ENCODE measurements around the gene C1orf167.

The C1orf167 gene

DNA sequence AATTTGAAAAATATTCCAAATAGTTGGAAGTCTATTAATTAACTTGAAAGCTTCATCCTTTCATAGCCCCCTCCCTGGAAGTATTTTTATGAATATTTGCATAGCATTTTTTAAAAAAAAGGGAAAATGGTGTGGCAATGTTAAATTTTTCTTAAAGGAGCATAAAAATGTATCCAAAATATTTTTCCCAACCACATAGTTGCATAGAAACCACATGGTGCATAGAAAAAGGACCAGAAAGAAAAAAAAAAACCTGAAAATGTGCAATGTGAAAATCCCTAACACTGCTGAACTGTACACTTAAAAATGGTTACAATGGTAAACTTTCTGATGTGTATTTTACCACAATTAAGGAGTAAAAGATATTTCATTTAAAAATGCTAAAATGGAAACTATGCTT, 8.0 kb downstream of the C1orf167 start:
- DNase-seq (ENCODE audit: insufficient read length, low spot score) (no peak), FAIRE-seq (no peak)
- no peak for TF ChIP-seq POLR2A (IDR thresholded peaks at IDR 0.05; ENCODE audit: low read depth, low read length)
- TF ChIP-seq SPI1 (IDR thresholded peaks at IDR 0.05; ENCODE audit: low read depth, low read length) = no peak
- TF ChIP-seq TAF1 (IDR thresholded peaks at IDR 0.05; ENCODE audit: low read depth, low read length) = no peak
- TF ChIP-seq POU2F2 (IDR thresholded peaks at IDR 0.05; ENCODE audit: low read depth, low read length) = no peak
- TF ChIP-seq POLR2AphosphoS5 (IDR thresholded peaks at IDR 0.05; ENCODE audit: low read depth, low read length) = no peak
- TF ChIP-seq PAX5 (IDR thresholded peaks at IDR 0.05; ENCODE audit: insufficient read depth, low read length, severe bottlenecking) = no peak

GRCh38 chr1:11771481-11772043, 9.6 kb downstream of the C1orf167 start:
- TF ChIP-seq POU2F2 (IDR thresholded peaks at IDR 0.05; ENCODE audit: low read depth, low read length) = no peak
- FAIRE-seq (peak; percentile 68), DNase-seq (ENCODE audit: insufficient read length, low spot score) (no peak)

DNA sequence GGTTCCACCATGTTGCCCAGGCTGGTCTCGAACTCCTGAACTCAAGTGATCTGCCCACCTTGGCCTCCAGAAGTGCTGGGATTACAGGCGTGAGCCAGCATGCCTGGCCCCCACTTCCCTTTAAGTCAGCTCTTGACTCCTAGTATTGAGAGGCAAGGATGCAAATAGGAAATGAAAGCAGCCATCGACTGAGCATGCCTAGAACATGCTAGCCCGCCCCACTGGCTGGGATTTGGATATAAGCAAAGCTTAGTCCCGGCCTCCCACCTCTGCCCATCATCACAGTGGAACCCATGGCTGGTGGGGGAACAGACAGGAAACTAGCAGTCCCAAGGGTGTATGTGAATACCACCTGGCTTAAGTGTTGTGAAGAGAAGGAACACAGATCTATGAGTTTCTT, 10.5 kb downstream of the C1orf167 start:
- no peak for TF ChIP-seq POU2F2 (IDR thresholded peaks at IDR 0.05; ENCODE audit: low read depth, low read length)
- TF ChIP-seq PAX5 (IDR thresholded peaks at IDR 0.05; ENCODE audit: insufficient read depth, low read length, severe bottlenecking) = no peak
- TF ChIP-seq POLR2AphosphoS5 (IDR thresholded peaks at IDR 0.05; ENCODE audit: low read depth, low read length) = no peak

GRCh38 chr1:11774753-11775152, 12.8 kb downstream of the C1orf167 start:
- DNase-seq (ENCODE audit: insufficient read length, low spot score) (no peak), FAIRE-seq (no peak)
- TF ChIP-seq POLR2A (IDR thresholded peaks at IDR 0.05; ENCODE audit: low read depth, low read length) (no peak), POU2F2 (IDR thresholded peaks at IDR 0.05; ENCODE audit: low read depth, low read length) (no peak), TAF1 (IDR thresholded peaks at IDR 0.05; ENCODE audit: low read depth, low read length) (no peak), SPI1 (IDR thresholded peaks at IDR 0.05; ENCODE audit: low read depth, low read length) (no peak), PAX5 (IDR thresholded peaks at IDR 0.05; ENCODE audit: insufficient read depth, low read length, severe bottlenecking) (no peak), POLR2AphosphoS5 (IDR thresholded peaks at IDR 0.05; ENCODE audit: low read depth, low read length) (no peak)

More for the DNA sequence above, 10.5 kb downstream of the C1orf167 start:
- DNase-seq (ENCODE audit: insufficient read length, low spot score) (no peak), FAIRE-seq (peak; percentile 74)

- TF ChIP-seq SPI1 (IDR thresholded peaks at IDR 0.05; ENCODE audit: low read depth, low read length) = no peak
- TF ChIP-seq POLR2AphosphoS5 (IDR thresholded peaks at IDR 0.05; ENCODE audit: low read depth, low read length) = no peak
- no peak for TF ChIP-seq TAF1 (IDR thresholded peaks at IDR 0.05; ENCODE audit: low read depth, low read length)
- TF ChIP-seq POLR2A (IDR thresholded peaks at IDR 0.05; ENCODE audit: low read depth, low read length) = no peak
- TF ChIP-seq PAX5 (IDR thresholded peaks at IDR 0.05; ENCODE audit: insufficient read depth, low read length, severe bottlenecking) = no peak
- TF ChIP-seq POU2F2 (IDR thresholded peaks at IDR 0.05; ENCODE audit: low read depth, low read length) = no peak
Observed at GRCh38 chr1:11777658-11778322, 15.8 kb downstream of the C1orf167 start.

DNA sequence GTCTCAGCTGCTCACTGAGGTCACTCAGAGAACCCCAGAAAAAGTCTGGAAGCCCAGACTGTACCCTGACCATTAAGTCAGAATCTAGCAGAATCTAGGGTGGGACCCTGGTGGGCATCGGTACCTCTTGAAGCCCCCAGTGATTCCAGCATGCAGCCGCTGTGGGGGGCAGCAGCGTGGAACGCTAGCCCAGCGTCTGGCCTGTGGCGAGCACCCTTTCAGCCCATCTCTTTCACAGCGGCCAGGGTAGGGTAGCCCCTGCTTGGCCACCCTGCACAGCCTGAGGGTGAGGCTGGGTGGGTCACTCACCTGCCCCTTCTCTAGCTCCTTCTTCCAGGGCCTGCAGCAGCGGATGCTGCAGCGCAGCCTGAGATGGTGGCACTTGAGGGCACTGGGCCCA, 16.3 kb downstream of the C1orf167 start:
- no peak for TF ChIP-seq POLR2AphosphoS5 (IDR thresholded peaks at IDR 0.05; ENCODE audit: low read depth, low read length)
- no peak for TF ChIP-seq SPI1 (IDR thresholded peaks at IDR 0.05; ENCODE audit: low read depth, low read length)
- no peak for TF ChIP-seq PAX5 (IDR thresholded peaks at IDR 0.05; ENCODE audit: insufficient read depth, low read length, severe bottlenecking)
- TF ChIP-seq POU2F2 (IDR thresholded peaks at IDR 0.05; ENCODE audit: low read depth, low read length) = no peak
- TF ChIP-seq POLR2A (IDR thresholded peaks at IDR 0.05; ENCODE audit: low read depth, low read length) = no peak
- TF ChIP-seq TAF1 (IDR thresholded peaks at IDR 0.05; ENCODE audit: low read depth, low read length) = no peak
- FAIRE-seq (no peak), DNase-seq (ENCODE audit: insufficient read length, low spot score) (no peak)

More at GRCh38 chr1:11777658-11778322, 15.8 kb downstream of the C1orf167 start:
- DNase-seq (ENCODE audit: insufficient read length, low spot score) (no peak), FAIRE-seq (no peak)

DNA sequence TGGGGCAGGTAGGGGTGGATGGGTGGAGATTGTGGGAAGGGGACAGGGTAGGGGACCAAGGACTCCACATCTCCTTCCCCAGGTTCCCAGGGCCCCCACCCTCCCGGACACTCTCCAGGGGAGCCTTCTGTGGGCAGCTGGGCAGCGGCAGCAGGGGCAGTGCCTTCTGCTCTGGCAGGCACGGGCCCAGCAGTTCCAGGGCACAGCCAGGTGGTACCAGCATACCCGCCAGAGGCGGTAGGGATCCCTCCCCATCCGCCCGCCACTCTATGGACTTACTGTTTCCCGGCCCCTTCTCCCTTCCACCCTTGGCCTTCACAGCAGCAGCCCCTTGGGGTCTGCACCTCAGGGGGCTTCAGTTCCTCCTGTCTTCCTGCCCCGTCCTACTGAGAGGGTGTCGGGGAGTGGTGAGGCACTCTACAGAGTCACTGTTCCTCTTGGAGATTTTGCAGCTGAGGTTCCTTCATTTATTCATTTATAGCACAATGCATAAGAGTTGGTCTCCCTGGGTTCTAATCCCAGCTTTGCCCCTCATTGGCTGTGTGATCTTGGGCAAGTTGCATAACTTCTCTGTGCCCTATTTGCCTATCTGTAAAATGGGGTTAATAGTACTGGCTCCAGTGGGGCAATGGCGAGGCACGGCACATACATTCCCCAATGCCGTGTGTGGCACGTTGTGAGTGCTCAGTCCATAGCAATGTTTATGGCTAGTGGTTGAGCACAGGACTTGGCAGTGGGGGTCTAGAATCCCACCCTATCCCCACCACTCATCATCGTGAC, 17.0 kb downstream of the C1orf167 start:
- DNase-seq (ENCODE audit: insufficient read length, low spot score) = no peak
- no peak for FAIRE-seq
- no peak for TF ChIP-seq POLR2A (IDR thresholded peaks at IDR 0.05; ENCODE audit: low read depth, low read length)
- no peak for TF ChIP-seq TAF1 (IDR thresholded peaks at IDR 0.05; ENCODE audit: low read depth, low read length)
- TF ChIP-seq POU2F2 (IDR thresholded peaks at IDR 0.05; ENCODE audit: low read depth, low read length) = no peak
- no peak for TF ChIP-seq PAX5 (IDR thresholded peaks at IDR 0.05; ENCODE audit: insufficient read depth, low read length, severe bottlenecking)
- no peak for TF ChIP-seq SPI1 (IDR thresholded peaks at IDR 0.05; ENCODE audit: low read depth, low read length)
- no peak for TF ChIP-seq POLR2AphosphoS5 (IDR thresholded peaks at IDR 0.05; ENCODE audit: low read depth, low read length)

DNA sequence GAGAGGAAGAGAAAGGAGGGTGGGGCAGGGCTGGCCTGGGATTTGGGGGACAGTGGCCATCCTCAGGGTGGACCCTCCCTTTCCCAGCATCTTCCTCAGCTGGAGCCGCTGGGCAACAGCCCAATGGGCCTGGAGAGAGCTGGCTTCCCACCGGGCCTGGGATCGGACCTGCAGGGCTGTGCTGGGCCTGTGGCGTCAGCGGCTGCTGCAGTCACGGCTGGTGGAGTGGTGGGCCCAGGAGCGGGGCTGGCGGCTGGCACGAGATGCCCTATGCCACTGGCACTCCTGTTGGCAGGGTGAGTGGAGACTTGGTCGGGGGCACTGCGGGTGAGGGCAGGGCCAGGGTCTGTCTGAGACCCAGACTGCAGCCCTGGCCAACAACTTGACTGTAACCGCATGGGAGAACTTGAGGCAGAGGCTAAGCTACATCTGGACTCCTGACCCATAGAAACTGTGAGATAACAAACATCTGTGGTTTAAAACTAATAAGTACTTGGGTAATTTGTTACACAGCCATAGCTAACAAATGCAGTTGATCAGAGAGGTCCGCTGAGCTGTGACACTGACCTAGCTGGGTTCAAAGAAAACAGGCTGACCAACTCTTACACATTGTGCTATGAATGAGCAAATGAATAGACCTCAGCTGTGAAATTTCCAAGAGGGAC, 17.9 kb downstream of the C1orf167 start:
- TF ChIP-seq SPI1 (IDR thresholded peaks at IDR 0.05; ENCODE audit: low read depth, low read length) (no peak), POU2F2 (IDR thresholded peaks at IDR 0.05; ENCODE audit: low read depth, low read length) (no peak), POLR2AphosphoS5 (IDR thresholded peaks at IDR 0.05; ENCODE audit: low read depth, low read length) (no peak), POLR2A (IDR thresholded peaks at IDR 0.05; ENCODE audit: low read depth, low read length) (no peak), PAX5 (IDR thresholded peaks at IDR 0.05; ENCODE audit: insufficient read depth, low read length, severe bottlenecking) (no peak), TAF1 (IDR thresholded peaks at IDR 0.05; ENCODE audit: low read depth, low read length) (no peak)
- FAIRE-seq (no peak), DNase-seq (ENCODE audit: insufficient read length, low spot score) (no peak)

Data from GM12891 (cell line).